Endothelial cell of umbilical vein (primary cell): ENCODE data around the gene FNDC5. TPM values are rescaled to one million over a fixed set of nuclear protein-coding genes. Genes with fewer than 3 reads are reported as not detected.

Experiments used
- BruUV-seq: library from RNA; stranded (reverse); fragments of 400-500 nt; replicated peaks from 2 replicates; lab custom pipeline; 2021; lab: Mats Ljungman, UMichigan
- CTCF ChIA-PET: fragments of 300-600, 350-600 bp; sonication (Branson Sonifier 250); formaldehyde crosslinking; loops from one replicate; lab custom pipeline; 2021; ENCODE audit warnings: antibody characterized with exemption, inconsistent platforms; lab: Charles Lee
- POLR2A ChIA-PET: fragments of 300-600, 350-600 bp; sonication (Branson Sonifier 250); formaldehyde crosslinking; loops from one replicate; lab custom pipeline; 2021; ENCODE audit warnings: antibody characterized with exemption, inconsistent platforms; lab: Charles Lee
- DNase-seq: peaks from one replicate; pipeline ENCODE4 v3.0.0-alpha.2; 2011; ENCODE audit warnings: low read depth, low spot score
- FAIRE-seq: peaks from 2 replicates; lab custom pipeline; 2011; peaks lifted over from hg19 to GRCh38; lab: Jason Lieb, UNC
- H2AFZ ChIP-seq: 2 replicates; pipeline ENCODE4 v1.6.0; 2012; ENCODE audit warnings: low read depth, low read length, control low read depth, inconsistent platforms
- H3K27ac ChIP-seq: 2 replicates; pipeline ENCODE4 v1.5.1; 2011; ENCODE audit warnings: low read depth, mild to moderate bottlenecking, control low read depth, low read length, moderate library complexity; ENCODE audit not compliant: insufficient read depth
- H3K27me3 ChIP-seq, 2 experiments: 2 replicates each; pipeline versions ENCODE4 v1.6.0 to v1.6.1; 2011; ENCODE audit warnings: low read length in 2 of 2, mixed read lengths in 1 of 2; ENCODE audit not compliant: control insufficient read depth in 2 of 2, insufficient read depth in 2 of 2
- H3K36me3 ChIP-seq, 2 experiments: 2 replicates in 1 of 2; 3 replicates in 1 of 2; pipeline ENCODE4 v1.5.1; 2011; ENCODE audit warnings: low read length in 2 of 2, mild to moderate bottlenecking in 1 of 2, moderate library complexity in 1 of 2; ENCODE audit not compliant: control insufficient read depth in 2 of 2, insufficient read depth in 2 of 2; ENCODE audit errors: extremely low read depth in 1 of 2
- H3K4me1 ChIP-seq: 3 replicates; pipeline ENCODE4 v1.5.1; 2011; ENCODE audit warnings: mild to moderate bottlenecking, low read length; ENCODE audit not compliant: control insufficient read depth, insufficient read depth; ENCODE audit errors: extremely low read depth
- H3K4me2 ChIP-seq: 2 replicates; pipeline ENCODE4 v1.6.1; 2011; ENCODE audit warnings: low read length, control low read depth, mixed read lengths; ENCODE audit not compliant: insufficient read depth
- H3K4me3 ChIP-seq, 3 experiments: fragments of 200-600 bp in 1 of 3; sonication (generic), shearing (Covaris generic) in 1 of 3; replicated peaks in 1 of 3; 2 replicates each; pipeline ENCODE4 v1.5.1; 2011 to 2016; ENCODE audit warnings: control low read depth in 3 of 3, low read length in 3 of 3, mild to moderate bottlenecking in 2 of 3, inconsistent platforms in 1 of 3, low read depth in 1 of 3, moderate library complexity in 1 of 3; ENCODE audit not compliant: insufficient read depth in 1 of 3
- H3K79me2 ChIP-seq: 2 replicates; pipeline ENCODE4 v1.6.0; 2012; ENCODE audit warnings: low read length, inconsistent platforms; ENCODE audit not compliant: control insufficient read depth, insufficient read depth
- H3K9ac ChIP-seq: replicated peaks from 2 replicates; pipeline ENCODE3; 2011; ENCODE audit warnings: low read length, control low read depth; ENCODE audit not compliant: insufficient read depth; ENCODE audit errors: extremely low read depth
- H3K9me1 ChIP-seq: replicated peaks from 3 replicates; pipeline ENCODE4 v1.6.0; 2011; ENCODE audit warnings: mild to moderate bottlenecking, low read length; ENCODE audit not compliant: control insufficient read depth, insufficient read depth; ENCODE audit errors: extremely low read depth
- H3K9me3 ChIP-seq: replicated peaks from 2 replicates; pipeline ENCODE4 v1.5.1; 2012; ENCODE audit warnings: low read length, inconsistent platforms; ENCODE audit not compliant: control insufficient read depth, insufficient read depth
- H4K20me1 ChIP-seq: replicated peaks from 2 replicates; pipeline ENCODE3; 2011; ENCODE audit warnings: mild to moderate bottlenecking, low read length; ENCODE audit not compliant: control insufficient read depth, insufficient read depth; ENCODE audit errors: extremely low read depth
- EZH2 ChIP-seq: IDR thresholded peaks from 2 replicates; pipeline ENCODE4 v1.6.1; 2012; ENCODE audit warnings: borderline replicate concordance, low read depth, mild to moderate bottlenecking, moderate library complexity, low read length, inconsistent platforms; ENCODE audit not compliant: severe bottlenecking
- FOS ChIP-seq: IDR thresholded peaks from 2 replicates; pipeline ENCODE4 v1.6.1; 2011; ENCODE audit warnings: mild to moderate bottlenecking, low read length, moderate library complexity, borderline replicate concordance; ENCODE audit not compliant: insufficient read depth
- GATA2 ChIP-seq: IDR thresholded peaks from 2 replicates; pipeline ENCODE4 v1.7.0; 2011; ENCODE audit warnings: low read depth, mild to moderate bottlenecking, moderate library complexity, mixed read lengths, low read length; ENCODE audit not compliant: insufficient read length, insufficient read depth
- JUN ChIP-seq: IDR thresholded peaks from 2 replicates; pipeline ENCODE4 v1.6.1; 2011; ENCODE audit warnings: borderline replicate concordance, low read depth; ENCODE audit not compliant: insufficient read length, insufficient read depth
- MYC ChIP-seq: IDR thresholded peaks from one replicate; pipeline ENCODE4 v1.6.1; 2011; ENCODE audit warnings: mild to moderate bottlenecking, low read depth, low read length
- POLR2A ChIP-seq: IDR thresholded peaks from 2 replicates; pipeline ENCODE4 v1.6.1; 2012; ENCODE audit warnings: low read depth, mild to moderate bottlenecking, control low read depth, low read length
- POLR2AphosphoS5 ChIP-seq: IDR thresholded peaks from 2 replicates; pipeline ENCODE4 v1.6.1; 2012; ENCODE audit warnings: low read depth, mild to moderate bottlenecking, control low read depth, low read length, moderate library complexity; ENCODE audit not compliant: insufficient read depth
- dilution Hi-C: fragments of 300-500 bp; cut with MboI; formaldehyde crosslinking; loops from one replicate; pipeline ENCODE4 v1.15.0; 2019; ENCODE audit warnings: low sequenced_read_pairs; ENCODE audit not compliant: extremely low pct_ligation_motif_present
- intact Hi-C: fragments of 100-400 bp; cut with micrococcal nuclease; formaldehyde crosslinking; loops from one replicate; pipeline ENCODE4 v1.10.0; 2022
- polyA plus RNA-seq, 4 experiments: library from polyadenylated mRNA; depleted of rRNA in 3 of 4; stranded (reverse) in 3 of 4; unstranded in 1 of 4; fragments of >200 nt; gene quantifications; 2 replicates each; pipeline versions ENCODE4 v1.2.1 to v1.2.3, GENCODE V29; 2011 to 2012; ENCODE audit warnings: missing spikeins in 1 of 4
- total RNA-seq: library from RNA; stranded (reverse); gene quantifications from 2 replicates; pipeline ENCODE4 v1.2.3, GENCODE V29; 2021
- TF ChIP-seq, protein P1 (sequence below): IDR thresholded peaks from 2 replicates; pipeline ENCODE4 v1.6.1; 2011; ENCODE audit not compliant: insufficient read depth, insufficient read length
- TF ChIP-seq, protein P2 (sequence below), 2 donors: IDR thresholded peaks; 1 replicate in 1 of 2; 2 replicates in 1 of 2; pipeline ENCODE4 v1.5.1; 2011; ENCODE audit warnings: low read length in 2 of 2, mild to moderate bottlenecking in 2 of 2, moderate library complexity in 2 of 2, control low read depth in 1 of 2, inconsistent platforms in 1 of 2, low read depth in 1 of 2; ENCODE audit not compliant: insufficient read depth in 1 of 2; ENCODE audit errors: extremely low read depth in 1 of 2

The FNDC5 gene
- total and polyA plus RNA-seq, 2 donors (not counting 3 experiments of a cell fraction or from before 2014, with no cell fraction given), result 0.14 to 0.64 TPM

DNA sequence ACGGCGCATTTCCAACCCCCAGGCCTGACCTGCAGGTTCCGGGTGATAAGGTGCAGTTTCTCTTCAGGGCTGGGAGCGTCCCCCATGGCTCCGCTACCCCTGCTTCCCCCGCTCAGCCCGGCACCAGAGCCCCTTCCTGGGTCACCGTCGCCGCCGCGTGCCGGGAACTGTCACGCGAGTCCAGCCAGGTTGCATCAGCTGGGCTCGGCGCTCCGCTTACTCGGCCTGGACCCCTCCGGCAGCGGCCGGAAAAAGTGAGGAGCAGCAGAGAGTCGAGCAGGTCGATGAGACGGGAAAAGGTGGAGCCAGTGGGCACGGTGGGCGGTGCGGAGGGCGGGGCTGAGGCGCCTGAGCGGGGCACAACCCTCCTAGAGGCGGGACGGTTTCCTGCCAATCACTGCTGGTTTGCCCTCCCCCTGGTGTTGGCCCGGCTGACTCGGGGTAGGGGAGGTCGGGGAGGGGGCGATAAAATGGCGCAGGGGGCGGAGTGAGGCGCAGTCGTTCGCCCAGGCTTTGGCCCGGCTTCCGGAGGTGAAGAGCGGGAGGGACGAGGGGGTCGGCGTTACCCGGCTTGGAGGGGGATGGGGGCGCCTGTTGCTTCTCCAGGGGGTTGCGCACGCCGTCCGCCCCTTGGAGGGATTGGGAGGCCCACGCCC is 53.4 kb downstream of the FNDC5 start, which contains the start of the genes S100PBP and YARS1:
Gene S100PBP, plus strand, starts transcription at position 495 of the 656 bp plus-strand sequence. CDS start 8,447 bp downstream, outside the sequence.
Gene YARS1, minus strand, starts transcription at position 200 of the 656 bp plus-strand sequence. Its CDS starts 114 bp downstream, at position 86.
- intact Hi-C loops (loop anchor here (1.0 to 5.0 kb wide), 5 partner anchors 22 to 316 kb away; partner anchors contain the start of genes AZIN2 and RBBP4), dilution Hi-C loops (no loop called here)
- no TSS peak for BruUV-seq
- Histone ChIP-seq H3K9me1 (no peaks in the 10 kb centered on the region), H3K79me2 (peaks cover 59% of the 10 kb centered on the region), H3K36me3 (no peaks in the 10 kb centered on the region), H3K9me3 (no peaks in the 10 kb centered on the region), H3K9ac (peak within 1 kb of the TSS; percentile 90), H3K4me1 (peaks cover 25% of the 10 kb centered on the region), H2AFZ (peak within 1 kb of the TSS; percentile 87), H3K4me3 (peak within 1 kb of the TSS; percentile 54 to 92 (median 83)), H4K20me1 (no peaks in the 10 kb centered on the region), H3K27ac (peak within 1 kb of the TSS; percentile 60), H3K4me2 (peak within 1 kb of the TSS; percentile 96), H3K27me3 (no peaks in the 10 kb centered on the region)
- DNase-seq (peak; percentile 98), FAIRE-seq (peak; percentile 89)
- TF ChIP-seq JUN (peak; percentile 27), POLR2A (no peak), POLR2AphosphoS5 (peak; percentile 85), FOS (peak; percentile 12), GATA2 (no peak), MYC (peak; percentile 99), EZH2 (no peak)
- TF ChIP-seq, protein P1, sequence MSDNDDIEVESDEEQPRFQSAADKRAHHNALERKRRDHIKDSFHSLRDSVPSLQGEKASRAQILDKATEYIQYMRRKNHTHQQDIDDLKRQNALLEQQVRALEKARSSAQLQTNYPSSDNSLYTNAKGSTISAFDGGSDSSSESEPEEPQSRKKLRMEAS, result peak; percentile 83
- TF ChIP-seq, protein P2, sequence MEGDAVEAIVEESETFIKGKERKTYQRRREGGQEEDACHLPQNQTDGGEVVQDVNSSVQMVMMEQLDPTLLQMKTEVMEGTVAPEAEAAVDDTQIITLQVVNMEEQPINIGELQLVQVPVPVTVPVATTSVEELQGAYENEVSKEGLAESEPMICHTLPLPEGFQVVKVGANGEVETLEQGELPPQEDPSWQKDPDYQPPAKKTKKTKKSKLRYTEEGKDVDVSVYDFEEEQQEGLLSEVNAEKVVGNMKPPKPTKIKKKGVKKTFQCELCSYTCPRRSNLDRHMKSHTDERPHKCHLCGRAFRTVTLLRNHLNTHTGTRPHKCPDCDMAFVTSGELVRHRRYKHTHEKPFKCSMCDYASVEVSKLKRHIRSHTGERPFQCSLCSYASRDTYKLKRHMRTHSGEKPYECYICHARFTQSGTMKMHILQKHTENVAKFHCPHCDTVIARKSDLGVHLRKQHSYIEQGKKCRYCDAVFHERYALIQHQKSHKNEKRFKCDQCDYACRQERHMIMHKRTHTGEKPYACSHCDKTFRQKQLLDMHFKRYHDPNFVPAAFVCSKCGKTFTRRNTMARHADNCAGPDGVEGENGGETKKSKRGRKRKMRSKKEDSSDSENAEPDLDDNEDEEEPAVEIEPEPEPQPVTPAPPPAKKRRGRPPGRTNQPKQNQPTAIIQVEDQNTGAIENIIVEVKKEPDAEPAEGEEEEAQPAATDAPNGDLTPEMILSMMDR (IDR thresholded peaks at IDR 0.05; ENCODE audit: extremely low read depth in 1 of 2, insufficient read depth in 1 of 2, low read depth in 1 of 2, low read length in 2 of 2), result no peak
- ChIA-PET POLR2A (interaction anchor here (0.6 kb wide), 1 partner anchor 28 kb away, joined by 5 read pairs; no protein-coding TSS in a partner anchor), CTCF (interaction anchor here (0.8 to 1.1 kb wide), 3 partner anchors 12 to 166 kb away, joined by 3 to 6 read pairs (median 3); partner anchors contain the start of gene RBBP4)
